PC-3 (cell line): ENCODE results near the gene PALM2AKAP2. TPM values are rescaled to one million over a fixed set of nuclear protein-coding genes. Genes with fewer than 3 reads are reported as not detected.
"Not testable (repeated sequence)": the region's sequence is repeated elsewhere in the genome, so short reads cannot be mapped to it uniquely, and the experiment has no call there.

ENCODE experiments used
- ATAC-seq: fragments of 200-7000 bp; cut with Tn5 transposase; 2 replicates; pipeline ENCODE4 v1.9.1; 2020; ENCODE audit warnings: mild to moderate bottlenecking, moderate library complexity
- BruUV-seq: library from RNA; stranded (reverse); fragments of 400-500 nt; replicated peaks from 2 replicates; lab custom pipeline; 2021; lab: Mats Ljungman, UMichigan
- CTCF ChIA-PET: fragments of 300-600 bp; sonication (Branson Sonifier 250); formaldehyde crosslinking; loops from one replicate; lab custom pipeline; 2022; ENCODE audit warnings: antibody characterized with exemption; lab: Charles Lee
- POLR2A ChIA-PET: fragments of 300-600 bp; sonication (Branson Sonifier 250); formaldehyde crosslinking; loops from one replicate; lab custom pipeline; 2022; ENCODE audit warnings: antibody characterized with exemption; ENCODE audit not compliant: unreplicated experiment; lab: Charles Lee
- DNase-seq: peaks from one replicate; pipeline ENCODE4 v3.0.0-alpha.2; 2015
- H2AFZ ChIP-seq: fragments of 300-600 bp; sonication (generic); 2 replicates; pipeline ENCODE4 v1.6.0; 2016; ENCODE audit warnings: antibody characterized with exemption, low read length
- H3F3A ChIP-seq: fragments of 300-600 bp; sonication (generic); one replicate; pipeline ENCODE4 v1.6.0; 2017; ENCODE audit warnings: antibody characterized with exemption, low read length, control low read depth, mild to moderate bottlenecking; ENCODE audit not compliant: unreplicated experiment
- H3K27ac ChIP-seq: fragments of 300-600 bp; sonication (generic); 2 replicates; pipeline ENCODE4 v1.5.1; 2016; ENCODE audit warnings: mild to moderate bottlenecking, low read length
- H3K27me3 ChIP-seq: fragments of 300-600 bp; sonication (generic); 2 replicates; pipeline ENCODE4 v1.6.1; 2016; ENCODE audit warnings: low read length, mixed read lengths
- H3K36me3 ChIP-seq: fragments of 300-600 bp; sonication (generic); 2 replicates; pipeline ENCODE4 v1.6.1; 2016; ENCODE audit warnings: low read depth, mixed run types, low read length, mixed read lengths
- H3K4me1 ChIP-seq: fragments of 300-600 bp; sonication (generic); 2 replicates; pipeline ENCODE4 v1.5.1; 2016; ENCODE audit warnings: low read length; ENCODE audit not compliant: insufficient read depth
- H3K4me2 ChIP-seq: fragments of 300-600 bp; sonication (generic); 2 replicates; pipeline ENCODE4 v1.6.0; 2016; ENCODE audit warnings: low read length
- H3K4me3 ChIP-seq: fragments of 300-600 bp; sonication (generic); 2 replicates; pipeline ENCODE4 v1.5.1; 2016; ENCODE audit warnings: mild to moderate bottlenecking, low read length, mixed read lengths
- H3K79me2 ChIP-seq: fragments of 300-600 bp; sonication (generic); 2 replicates; pipeline ENCODE4 v1.6.1; 2017; ENCODE audit warnings: low read length, mixed read lengths
- H3K9ac ChIP-seq: fragments of 300-600 bp; sonication (generic); 2 replicates; pipeline ENCODE4 v1.6.0; 2016; ENCODE audit warnings: mild to moderate bottlenecking, low read length
- H3K9me2 ChIP-seq: fragments of 300-600 bp; sonication (generic); replicated peaks from 2 replicates; pipeline ENCODE4 v1.6.1; 2016; ENCODE audit warnings: mixed run types, low read length, mixed read lengths
- H3K9me3 ChIP-seq: fragments of 300-600 bp; sonication (generic); 2 replicates; pipeline ENCODE4 v1.6.1; 2016; ENCODE audit warnings: low read length, mixed read lengths
- H4K20me1 ChIP-seq: fragments of 300-600 bp; sonication (generic); 2 replicates; pipeline ENCODE4 v1.6.1; 2016; ENCODE audit warnings: low read length, mixed read lengths
- CTCF ChIP-seq: fragments of 300-600 bp; sonication (generic); conservative IDR thresholded peaks from 2 replicates; pipeline ENCODE4 v1.5.1; 2017; ENCODE audit warnings: antibody characterized with exemption, low read depth, mild to moderate bottlenecking, low read length
- EZH2 ChIP-seq: fragments of 300-600 bp; sonication (generic); IDR thresholded peaks from one replicate; pipeline ENCODE4 v1.6.1; 2017; ENCODE audit warnings: antibody characterized with exemption, mild to moderate bottlenecking, low read length; ENCODE audit not compliant: unreplicated experiment
- EZH2phosphoT487 ChIP-seq: fragments of 300-600 bp; sonication (generic); IDR thresholded peaks from 2 replicates; pipeline ENCODE4 v1.6.1; 2018; ENCODE audit warnings: mild to moderate bottlenecking, antibody characterized with exemption, low read length, borderline replicate concordance
- intact Hi-C: fragments of 100-400 bp; cut with micrococcal nuclease; formaldehyde crosslinking; loops from 2 replicates; pipeline ENCODE4 v1.9.0; 2023
- total RNA-seq: library from RNA; depleted of rRNA; stranded (reverse); fragments of >200 nt; gene quantifications from 2 replicates; pipeline ENCODE4 v1.2.3, GENCODE V29; 2014

Gene PALM2AKAP2
- total RNA-seq, 1 experiment from 2014 or later = 0.22 TPM

- H3K9ac ChIP-seq = peak overlapping the region; percentile 28; the same call in 1 of the 2 replicates
- H3K27ac ChIP-seq = peak overlapping the region; percentile 60
- peak overlapping the region; percentile 57 for H3K4me2 ChIP-seq
- peak; percentile 23 for ATAC-seq
- H3F3A ChIP-seq = no peaks in the 10 kb centered on the region
- ChIA-PET POLR2A (interaction anchor here (0.6 kb wide), 2 partner anchors 34 to 367 kb away, joined by 4 to 20 read pairs; no protein-coding TSS in a partner anchor), CTCF (no interaction called here)
- intact Hi-C loops = loop anchor here (2.0 kb wide), 1 partner anchor 24 kb away; no protein-coding TSS in a partner anchor
- no peaks in the 10 kb centered on the region for H3K27me3 ChIP-seq
- no peak overlapping the region for H3K4me3 ChIP-seq
- peaks cover 34% of the 10 kb centered on the region for H3K4me1 ChIP-seq
- H4K20me1 ChIP-seq = no peaks in the 10 kb centered on the region
- no peaks in the 10 kb centered on the region for H3K9me3 ChIP-seq
- H3K9me2 ChIP-seq = no peaks in the 10 kb centered on the region
- peak; percentile 19 for DNase-seq
- no peak overlapping the region for H2AFZ ChIP-seq
- H3K36me3 ChIP-seq = no peaks in the 10 kb centered on the region
- no peaks in the 10 kb centered on the region for H3K79me2 ChIP-seq
- BruUV-seq = TSS peak; percentile 53
- TF ChIP-seq EZH2phosphoT487 (no peak), EZH2 (no peak), CTCF (no peak)
Observed at GRCh38 chr9:109817146-109817845, 37.3 kb downstream of the PALM2AKAP2 start.

DNA sequence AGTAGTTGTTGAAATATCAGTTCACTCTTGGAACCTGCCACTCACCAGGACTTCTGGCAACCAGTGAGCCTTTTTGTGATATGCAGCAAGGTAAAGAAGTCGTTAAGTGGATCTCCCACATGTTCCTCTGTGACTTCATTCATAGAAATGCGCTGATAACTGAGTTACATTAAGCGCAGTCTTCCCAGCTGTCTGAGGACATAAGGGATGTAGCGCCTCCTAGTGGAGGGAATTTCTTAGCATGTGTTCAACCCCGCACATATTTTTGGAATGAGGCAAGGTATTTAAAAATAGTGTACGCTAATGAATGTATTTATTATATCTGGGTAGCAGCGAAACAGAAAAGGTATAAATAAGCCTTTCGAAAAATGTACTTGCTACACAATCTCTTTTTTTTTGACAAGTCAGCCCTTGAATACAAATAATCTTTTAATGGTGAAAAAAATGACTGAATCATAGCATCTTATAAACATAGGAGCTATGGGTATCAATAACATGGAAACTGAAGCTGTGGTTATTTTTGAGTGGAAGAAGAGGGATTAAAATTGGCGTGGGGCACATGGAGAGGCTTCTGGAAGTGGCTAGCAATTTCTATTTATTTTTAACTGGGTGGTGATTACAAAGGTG, 38.0 kb downstream of the PALM2AKAP2 start:
- no peaks in the 10 kb centered on the region for H4K20me1 ChIP-seq
- DNase-seq = peak; percentile 94
- no peaks in the 10 kb centered on the region for H3K79me2 ChIP-seq
- no peaks in the 10 kb centered on the region for H3K9me3 ChIP-seq
- ATAC-seq = peak; percentile 62
- 0 out of 2 replicates have a peak overlapping the region, but pooled peaks have one; percentile 28 for H3K9ac ChIP-seq
- intact Hi-C loops = loop anchor here (1.0 to 2.0 kb wide), 4 partner anchors 25 to 244 kb away; no protein-coding TSS in a partner anchor
- H3K27ac ChIP-seq = peak overlapping the region; percentile 60
- H3K4me2 ChIP-seq = peak overlapping the region; percentile 57
- peaks cover 34% of the 10 kb centered on the region for H3K4me1 ChIP-seq
- H3K4me3 ChIP-seq = no peak overlapping the region
- ChIA-PET CTCF (interaction anchor here (0.6 to 0.7 kb wide), 5 partner anchors 44 to 166 kb away, joined by 3 to 4 read pairs (median 3); no protein-coding TSS in a partner anchor), POLR2A (no interaction called here)
- H3F3A ChIP-seq = no peaks in the 10 kb centered on the region
- no peaks in the 10 kb centered on the region for H3K27me3 ChIP-seq
- TF ChIP-seq EZH2 (no peak), CTCF (peak; percentile 87)
- BruUV-seq = no TSS peak
- no peak overlapping the region for H2AFZ ChIP-seq
- H3K9me2 ChIP-seq = no peaks in the 10 kb centered on the region
- H3K36me3 ChIP-seq = no peaks in the 10 kb centered on the region

DNA sequence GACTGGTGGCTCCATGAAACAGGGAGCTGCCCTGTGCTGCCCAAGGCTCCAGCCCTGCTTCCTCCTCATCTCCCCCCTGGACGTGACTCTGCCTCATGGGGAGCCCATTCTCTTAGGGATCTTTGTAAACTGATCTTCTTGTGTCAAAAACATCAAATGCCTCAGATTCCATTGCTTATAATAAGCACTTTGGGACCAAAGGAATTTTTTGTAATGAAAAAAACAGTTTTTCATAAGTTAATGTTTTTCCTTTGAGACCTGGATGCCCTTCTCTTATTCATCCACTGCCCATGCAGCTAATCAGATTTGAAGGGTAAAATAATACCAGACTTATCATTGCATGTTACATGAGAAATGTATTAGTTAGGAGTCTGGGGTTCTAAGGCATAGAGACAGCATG, 41.7 kb downstream of the PALM2AKAP2 start:
- ATAC-seq (no peak), DNase-seq (no peak)
- Histone ChIP-seq H3K9ac (no peak overlapping the region), H3K4me1 (peaks cover 16% of the 10 kb centered on the region), H3K27me3 (no peaks in the 10 kb centered on the region), H3F3A (no peaks in the 10 kb centered on the region), H3K4me2 (no peak overlapping the region), H3K27ac (no peak overlapping the region), H3K9me3 (no peaks in the 10 kb centered on the region), H3K79me2 (no peaks in the 10 kb centered on the region), H4K20me1 (no peaks in the 10 kb centered on the region), H2AFZ (no peak overlapping the region), H3K9me2 (no peaks in the 10 kb centered on the region), H3K36me3 (no peaks in the 10 kb centered on the region), H3K4me3 (no peak overlapping the region)
- intact Hi-C loops = no loop called here
- ChIA-PET CTCF (no interaction called here), POLR2A (no interaction called here)
- no TSS peak for BruUV-seq
- TF ChIP-seq EZH2 = no peak

DNA sequence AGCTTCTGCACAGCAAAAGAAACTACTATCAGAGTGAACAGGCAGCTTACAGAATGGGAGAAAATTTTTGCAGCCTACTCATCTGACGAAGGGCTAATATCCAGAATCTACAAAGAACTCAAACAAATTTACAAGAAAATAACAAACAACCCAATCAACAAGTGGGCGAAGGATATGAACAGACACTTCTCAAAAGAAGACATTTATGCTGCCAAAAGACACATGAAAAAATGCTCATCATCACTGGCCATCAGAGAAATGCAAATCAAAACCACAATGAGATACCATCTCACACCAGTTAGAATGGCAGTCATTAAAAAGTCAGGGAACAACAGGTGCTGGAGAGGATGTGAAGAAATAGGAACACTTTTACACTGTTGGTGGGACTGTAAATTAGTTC, 45.4 kb downstream of the PALM2AKAP2 start:
- CTCF ChIA-PET, H3F3A ChIP-seq, H3K9me3 ChIP-seq, H3K79me2 ChIP-seq, H3K4me3 ChIP-seq, POLR2A ChIA-PET, H3K9me2 ChIP-seq, DNase-seq, BruUV-seq, H3K36me3 ChIP-seq, H4K20me1 ChIP-seq, H3K9ac ChIP-seq, intact Hi-C loops, H3K27ac ChIP-seq, H2AFZ ChIP-seq, H3K27me3 ChIP-seq, H3K4me1 ChIP-seq, ATAC-seq, H3K4me2 ChIP-seq: not testable (repeated sequence)
